Amygdala (tissue), 56 donors: ENCODE results near the gene CIRBP.

Experiments
- DNase-seq, 56 donors: peaks; one replicate each; lab custom pipeline; 2025; lab: John Stamatoyannopoulos, UW

Gene CIRBP

DNA sequence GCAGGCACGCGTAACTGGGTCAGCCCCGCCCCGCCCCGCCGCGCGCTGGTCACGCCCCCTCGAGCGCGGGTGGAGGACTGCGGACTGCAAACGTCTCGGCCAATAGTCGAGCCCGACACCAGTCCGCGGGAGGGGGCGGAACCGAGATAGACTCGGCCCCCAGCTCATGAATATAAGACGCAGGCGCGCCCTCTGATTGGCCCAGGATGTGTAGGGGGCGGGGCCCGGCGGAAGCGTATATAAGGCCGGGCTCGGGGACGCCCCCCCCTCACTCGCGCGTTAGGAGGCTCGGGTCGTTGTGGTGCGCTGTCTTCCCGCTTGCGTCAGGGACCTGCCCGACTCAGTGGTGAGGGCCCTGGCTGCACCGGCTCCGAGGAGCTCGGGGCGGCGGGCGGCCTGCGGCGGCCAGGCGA is at the start of gene CIRBP:
Gene CIRBP (plus strand): TSS at position 268 of the 413 bp plus-strand sequence. CDS start 1,602 bp downstream, outside the sequence.
- DNase-seq = peak; percentile 48 to 100 (median 99)

DNA sequence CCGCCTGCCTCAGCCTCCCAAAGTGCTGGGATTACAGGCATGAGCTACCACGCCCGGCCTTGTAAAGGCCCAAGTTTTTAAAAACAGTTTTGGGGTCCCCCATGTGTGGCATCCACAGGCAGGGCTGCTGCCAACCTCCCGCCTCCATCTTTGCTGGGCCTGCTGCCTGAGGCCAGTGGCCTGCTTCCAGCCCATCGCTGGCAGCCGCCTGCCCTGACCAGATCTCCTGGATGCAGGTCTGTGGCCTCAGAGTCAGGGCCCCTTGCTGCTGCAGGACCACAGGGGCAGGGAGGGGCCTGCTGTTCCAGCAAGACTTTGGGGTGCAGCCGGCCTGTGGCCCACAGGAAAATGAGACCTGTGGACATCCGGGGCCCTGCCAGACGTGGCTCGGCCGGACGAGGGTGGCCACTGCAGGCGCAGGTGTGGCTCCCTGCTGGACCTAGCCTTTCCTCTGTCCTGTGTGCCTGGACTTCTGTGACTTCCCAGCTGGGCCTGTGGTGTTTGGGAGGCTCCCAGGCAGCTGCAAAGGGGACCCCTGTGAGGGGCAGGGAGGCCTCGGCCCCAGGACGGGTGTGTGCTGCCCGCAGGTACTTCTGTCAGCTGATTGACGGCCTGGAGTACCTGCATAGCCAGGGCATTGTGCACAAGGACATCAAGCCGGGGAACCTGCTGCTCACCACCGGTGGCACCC is 49.2 kb upstream of the CIRBP start:
- DNase-seq = no peak

DNA sequence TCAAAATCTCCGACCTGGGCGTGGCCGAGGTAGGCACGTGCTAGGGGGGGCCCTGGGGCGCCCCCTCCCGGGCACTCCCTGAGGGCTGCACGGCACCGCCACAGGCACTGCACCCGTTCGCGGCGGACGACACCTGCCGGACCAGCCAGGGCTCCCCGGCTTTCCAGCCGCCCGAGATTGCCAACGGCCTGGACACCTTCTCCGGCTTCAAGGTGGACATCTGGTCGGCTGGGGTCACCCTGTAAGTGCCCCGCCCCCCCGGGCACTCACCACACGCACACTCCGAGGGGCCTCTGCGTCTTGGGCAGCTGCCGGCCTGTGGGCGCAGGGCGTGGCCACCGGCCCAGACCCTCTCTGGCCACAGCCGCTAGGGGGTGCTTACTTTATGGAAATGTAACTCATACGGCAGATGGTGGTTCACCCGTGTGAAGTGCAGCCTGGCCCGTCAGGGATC is 48.6 kb upstream of the CIRBP start:
- no peak for DNase-seq

DNA sequence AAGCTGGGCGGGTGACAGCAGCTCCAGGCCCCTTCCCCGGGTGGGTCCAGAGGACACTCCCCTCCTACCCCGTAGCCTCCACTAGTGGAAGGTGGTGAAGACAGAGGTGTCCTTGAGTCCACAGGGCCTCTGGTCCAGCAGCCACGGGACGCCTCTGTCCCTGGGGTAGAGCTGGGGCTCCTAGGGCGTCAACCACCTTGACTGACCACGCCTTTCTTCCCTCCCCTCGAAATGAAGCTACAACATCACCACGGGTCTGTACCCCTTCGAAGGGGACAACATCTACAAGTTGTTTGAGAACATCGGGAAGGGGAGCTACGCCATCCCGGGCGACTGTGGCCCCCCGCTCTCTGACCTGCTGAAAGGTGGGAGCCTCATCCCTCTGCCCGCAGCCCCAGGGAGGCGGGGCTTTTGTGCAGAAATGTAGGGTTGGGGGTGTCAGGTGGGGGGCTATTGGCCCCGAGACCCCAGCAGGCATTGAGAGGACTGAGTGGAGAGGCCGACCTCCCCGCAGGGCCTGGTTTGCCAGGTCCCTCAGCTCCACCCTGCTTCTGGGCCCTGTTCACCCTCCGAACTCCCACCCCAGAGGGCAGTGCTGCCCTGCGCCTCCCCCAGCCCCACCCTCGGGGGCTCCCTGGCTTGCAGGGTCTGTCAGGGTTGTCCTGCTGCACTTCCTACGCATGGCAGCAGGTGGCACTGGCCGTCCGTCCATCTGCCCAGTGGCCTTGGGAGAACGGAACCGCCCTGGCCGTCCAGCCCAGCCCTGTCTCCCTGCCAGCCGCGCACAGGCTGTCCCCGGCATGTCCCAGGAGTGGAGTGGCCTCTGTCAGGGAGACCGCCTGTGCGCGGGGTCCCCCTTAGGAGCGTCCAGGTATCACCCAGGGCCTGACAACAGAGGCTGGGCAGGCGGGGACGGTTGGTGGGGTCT is 47.9 kb upstream of the CIRBP start:
- peak in 40 of 56 donors; percentile 18 to 81 (median 52) for DNase-seq

DNA sequence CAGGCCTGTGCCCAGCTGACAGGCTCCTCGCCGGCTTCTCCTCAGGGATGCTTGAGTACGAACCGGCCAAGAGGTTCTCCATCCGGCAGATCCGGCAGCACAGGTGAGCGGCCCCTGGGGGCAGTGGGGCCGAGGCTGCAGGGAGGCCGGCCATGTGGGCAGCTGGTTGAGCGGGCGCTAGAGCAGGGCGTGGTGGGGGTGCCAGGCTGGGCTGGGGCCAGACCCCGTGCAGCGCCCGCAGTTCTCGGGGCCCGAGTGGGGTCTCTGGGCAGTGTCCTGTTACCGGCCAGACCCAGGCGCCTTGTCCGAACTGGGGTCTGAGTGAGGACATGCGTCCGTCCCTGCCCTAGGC is 47.3 kb upstream of the CIRBP start:
- DNase-seq = no peak

DNA sequence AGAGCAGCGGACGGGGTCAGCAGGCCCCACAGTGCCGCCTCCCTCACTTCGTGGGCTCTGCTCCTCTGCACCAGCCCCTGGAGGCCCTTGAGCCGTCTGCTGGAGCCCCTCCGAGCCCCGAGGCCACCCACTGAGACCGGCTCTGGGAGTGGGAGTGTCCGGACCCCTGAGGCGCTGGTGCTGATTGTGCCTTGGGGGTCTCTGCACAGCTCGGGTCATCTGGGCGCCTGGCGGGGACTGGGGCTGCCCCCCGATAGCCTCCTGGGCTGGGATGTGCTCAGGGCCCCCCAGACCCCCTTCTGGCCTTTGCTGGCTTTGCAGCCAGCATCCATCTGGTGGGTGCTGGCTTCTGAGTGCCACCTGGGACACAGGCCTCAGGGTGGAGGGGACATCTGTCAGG is 46.7 kb upstream of the CIRBP start:
- DNase-seq = no peak

DNA sequence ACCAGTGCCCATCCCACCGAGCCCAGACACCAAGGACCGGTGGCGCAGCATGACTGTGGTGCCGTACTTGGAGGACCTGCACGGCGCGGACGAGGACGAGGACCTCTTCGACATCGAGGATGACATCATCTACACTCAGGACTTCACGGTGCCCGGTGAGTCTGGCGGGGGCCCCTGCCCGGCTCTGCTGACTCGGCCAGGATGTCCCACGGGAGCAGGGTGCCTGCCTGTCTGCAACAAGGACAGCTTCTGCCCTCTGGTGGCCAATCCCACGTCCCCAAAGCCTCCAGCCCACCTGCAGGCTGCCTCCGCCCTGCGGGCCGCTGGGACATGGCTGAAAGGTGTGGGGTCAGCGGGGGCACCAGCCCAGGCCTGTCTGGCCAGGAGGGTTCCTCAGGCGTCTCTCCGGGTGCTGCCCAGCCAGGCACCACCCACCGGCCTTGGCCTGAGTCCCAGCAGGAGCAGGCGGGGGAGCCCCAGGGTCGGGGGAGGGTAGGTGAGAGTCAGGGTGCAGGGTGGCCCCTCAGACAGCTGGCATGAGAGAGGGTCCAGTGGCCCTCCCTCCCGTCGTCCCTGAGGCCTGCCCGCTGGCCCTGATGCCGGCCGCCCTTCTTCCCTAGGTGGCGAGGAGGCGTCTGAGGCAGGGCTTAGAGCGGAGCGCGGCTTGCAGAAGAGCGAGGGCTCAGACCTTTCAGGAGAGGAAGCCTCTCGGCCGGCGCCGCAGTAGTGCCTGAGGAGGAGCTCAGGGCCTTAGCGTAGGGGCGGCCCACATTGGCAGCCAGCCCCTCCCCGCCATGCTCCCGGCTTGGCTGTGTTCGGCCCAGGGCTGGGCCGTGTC is 45.9 kb upstream of the CIRBP start:
- DNase-seq = no peak

DNA sequence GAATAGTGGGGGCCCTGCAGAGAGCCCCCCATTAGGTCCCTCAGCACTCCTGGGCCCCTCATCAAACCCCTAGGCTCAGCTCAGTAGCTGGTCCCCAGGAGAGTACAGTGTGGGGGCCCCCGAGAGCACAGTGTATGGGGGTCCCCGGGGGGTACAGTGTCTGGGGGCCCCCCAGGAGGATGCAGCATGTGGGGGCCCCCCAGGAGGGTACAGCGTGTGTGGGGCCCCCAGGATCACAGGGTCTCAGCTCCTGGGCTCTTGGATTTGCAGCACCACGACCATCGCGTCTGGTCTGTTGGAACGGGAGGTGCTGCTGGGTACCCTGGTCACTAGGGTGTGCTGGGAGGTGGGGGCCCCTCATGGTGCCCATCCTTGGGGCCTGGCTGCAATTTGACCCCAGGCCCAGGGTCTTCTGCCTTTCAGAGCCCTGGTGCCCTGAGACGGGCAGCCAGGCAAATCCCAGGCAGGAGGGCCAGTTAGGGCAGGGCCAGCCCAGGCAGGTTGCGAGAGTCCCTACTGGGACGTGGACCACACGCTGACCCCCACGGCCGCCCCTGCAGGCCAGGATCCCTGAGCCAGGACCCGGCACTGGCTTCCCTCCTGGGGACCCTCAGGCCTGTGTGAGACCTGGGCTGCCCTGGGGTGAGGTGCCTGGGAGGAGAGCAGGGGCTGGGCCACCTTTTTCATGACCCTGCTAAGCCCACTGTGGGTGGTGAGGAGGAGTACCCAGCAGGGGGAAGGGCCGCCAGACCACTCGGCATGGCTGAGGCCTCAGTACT is 44.9 kb upstream of the CIRBP start:
- DNase-seq = no peak

DNA sequence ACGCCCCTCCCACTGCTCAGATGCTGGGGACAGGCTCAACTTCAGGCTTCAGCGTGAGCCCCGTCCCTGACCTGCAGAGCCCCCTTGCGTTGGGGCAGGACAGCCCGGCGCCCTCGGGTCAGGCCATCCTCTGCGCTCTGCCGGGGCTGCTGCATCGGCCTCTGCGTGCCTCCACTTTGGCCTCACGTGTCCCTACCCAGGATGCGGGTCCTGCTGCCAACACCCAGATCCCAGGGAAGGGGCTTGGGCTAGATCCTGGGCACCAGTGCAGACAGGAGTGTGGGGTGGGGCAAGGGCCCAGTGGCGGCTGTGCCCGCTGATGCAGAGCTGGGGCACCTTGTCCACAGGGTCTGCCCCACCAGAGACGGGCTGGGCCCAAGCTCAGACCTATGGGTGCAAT is 44.3 kb upstream of the CIRBP start:
- DNase-seq = no peak

DNA sequence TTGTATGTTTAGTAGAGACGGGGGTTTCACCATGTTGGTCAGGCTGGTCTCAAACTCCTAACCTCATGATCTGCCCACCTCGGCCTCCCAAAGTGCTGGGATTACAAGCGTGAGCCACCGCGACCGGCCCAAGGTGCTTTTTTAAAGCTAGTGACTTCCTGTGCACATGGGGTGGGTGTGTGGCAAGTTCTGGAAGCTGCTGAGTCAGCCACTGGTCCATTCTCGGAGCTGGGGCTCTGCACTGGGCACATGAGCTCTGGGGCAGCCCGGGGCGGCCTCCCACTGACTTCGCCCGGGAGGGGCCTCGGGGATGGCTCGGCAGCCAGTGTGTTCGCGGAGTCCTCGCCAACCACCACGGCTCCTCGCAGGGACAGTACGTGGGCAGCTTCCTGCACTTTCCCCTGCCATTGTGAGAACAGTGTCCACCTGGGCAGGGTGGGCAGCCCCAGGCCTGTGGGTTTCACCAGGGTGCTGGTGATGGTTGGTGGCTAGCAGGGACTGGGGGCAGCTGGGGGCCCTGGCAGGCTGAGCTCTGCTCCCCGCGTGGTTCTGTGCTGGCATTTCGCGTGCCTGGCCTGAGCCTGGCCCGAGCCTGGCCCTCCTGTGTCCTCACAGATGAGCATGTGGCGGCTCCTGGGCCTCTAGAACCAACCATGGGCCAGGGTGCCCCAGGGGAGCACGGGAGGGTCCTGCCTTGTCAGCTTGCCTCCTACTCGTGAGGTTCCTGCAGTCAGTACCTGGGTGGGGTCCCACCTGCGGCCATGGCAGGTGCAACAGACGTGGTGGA is 43.5 kb upstream of the CIRBP start:
- DNase-seq = no peak

DNA sequence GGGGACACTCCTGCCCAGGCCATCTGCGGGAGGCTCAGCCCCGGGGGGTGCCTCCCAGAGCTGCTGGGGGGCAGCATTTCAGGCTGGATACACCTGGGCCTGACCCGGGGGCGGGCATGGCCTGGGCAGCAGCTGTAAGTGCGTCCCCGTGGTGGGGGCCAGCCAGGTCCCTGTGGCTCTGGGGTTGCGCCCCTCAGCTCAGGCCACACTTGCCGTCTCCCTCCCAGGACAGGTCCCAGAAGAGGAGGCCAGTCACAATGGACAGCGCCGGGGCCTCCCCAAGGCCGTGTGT is 43.0 kb upstream of the CIRBP start:
- no peak for DNase-seq

DNA sequence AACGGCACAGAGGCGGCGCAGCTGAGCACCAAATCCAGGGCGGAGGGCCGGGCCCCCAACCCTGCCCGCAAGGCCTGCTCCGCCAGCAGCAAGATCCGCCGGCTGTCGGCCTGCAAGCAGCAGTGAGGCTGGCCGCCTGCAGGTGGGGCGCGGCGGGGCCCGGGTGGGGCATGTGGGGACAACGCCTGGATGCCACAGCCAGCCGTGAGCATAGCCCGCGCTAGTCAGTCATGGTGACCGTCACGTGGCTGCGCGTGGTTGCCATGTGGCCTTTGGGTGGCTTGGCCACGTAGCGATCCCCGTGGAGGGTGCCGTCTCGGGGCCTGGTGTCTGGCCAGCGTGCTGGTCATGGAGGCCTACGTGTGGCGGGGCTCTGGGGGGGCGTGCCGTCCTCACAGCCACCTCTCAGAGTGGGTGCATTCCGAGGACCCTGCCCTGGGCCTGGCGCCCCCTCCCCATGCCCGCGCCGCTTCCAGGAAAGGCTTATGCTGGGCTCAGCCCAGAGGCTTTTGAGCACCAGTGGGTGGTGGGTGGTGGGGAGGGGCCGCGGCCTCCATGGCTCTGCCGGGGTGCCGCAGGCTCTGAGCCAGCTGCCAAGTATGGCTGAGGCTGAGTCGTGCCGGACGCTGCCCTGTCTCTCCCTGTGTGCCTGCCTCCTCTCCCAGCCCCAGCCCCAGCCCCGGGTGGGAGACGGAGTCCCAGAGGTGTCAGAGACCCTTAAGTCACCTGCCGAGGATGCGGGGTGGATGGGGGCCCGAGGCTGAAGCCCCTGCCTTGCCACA is 42.4 kb upstream of the CIRBP start:
- DNase-seq = no peak

DNA sequence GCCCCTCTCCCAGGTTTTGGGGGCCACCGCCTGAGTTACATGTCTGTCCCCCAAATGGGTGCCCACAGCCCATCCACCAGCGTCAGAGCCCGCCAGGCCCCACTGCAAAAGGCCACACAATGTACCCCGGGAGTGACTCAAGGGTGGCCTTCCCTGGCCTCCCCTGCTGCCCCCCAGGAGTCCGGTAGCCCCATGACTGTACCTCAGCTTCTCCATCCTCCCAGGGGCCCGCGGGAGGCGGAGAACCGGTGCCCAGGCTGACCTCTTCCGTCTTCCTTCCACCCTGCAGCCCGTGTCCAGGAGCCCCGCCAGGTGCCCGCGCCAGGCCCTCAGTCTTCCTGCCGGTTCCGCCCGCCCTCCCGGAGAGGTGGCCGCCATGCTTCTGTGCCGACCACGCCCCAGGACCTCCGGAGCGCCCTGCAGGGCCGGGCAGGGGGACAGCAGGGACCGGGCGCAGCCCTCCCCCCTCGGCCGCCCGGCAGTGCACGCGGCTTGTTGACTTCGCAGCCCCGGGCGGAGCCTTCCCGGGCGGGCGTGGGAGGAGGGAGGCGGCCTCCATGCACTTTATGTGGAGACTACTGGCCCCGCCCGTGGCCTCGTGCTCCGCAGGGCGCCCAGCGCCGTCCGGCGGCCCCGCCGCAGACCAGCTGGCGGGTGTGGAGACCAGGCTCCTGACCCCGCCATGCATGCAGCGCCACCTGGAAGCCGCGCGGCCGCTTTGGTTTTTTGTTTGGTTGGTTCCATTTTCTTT is 41.7 kb upstream of the CIRBP start:
- peak in 1 of 56 donors; percentile 62 for DNase-seq

DNA sequence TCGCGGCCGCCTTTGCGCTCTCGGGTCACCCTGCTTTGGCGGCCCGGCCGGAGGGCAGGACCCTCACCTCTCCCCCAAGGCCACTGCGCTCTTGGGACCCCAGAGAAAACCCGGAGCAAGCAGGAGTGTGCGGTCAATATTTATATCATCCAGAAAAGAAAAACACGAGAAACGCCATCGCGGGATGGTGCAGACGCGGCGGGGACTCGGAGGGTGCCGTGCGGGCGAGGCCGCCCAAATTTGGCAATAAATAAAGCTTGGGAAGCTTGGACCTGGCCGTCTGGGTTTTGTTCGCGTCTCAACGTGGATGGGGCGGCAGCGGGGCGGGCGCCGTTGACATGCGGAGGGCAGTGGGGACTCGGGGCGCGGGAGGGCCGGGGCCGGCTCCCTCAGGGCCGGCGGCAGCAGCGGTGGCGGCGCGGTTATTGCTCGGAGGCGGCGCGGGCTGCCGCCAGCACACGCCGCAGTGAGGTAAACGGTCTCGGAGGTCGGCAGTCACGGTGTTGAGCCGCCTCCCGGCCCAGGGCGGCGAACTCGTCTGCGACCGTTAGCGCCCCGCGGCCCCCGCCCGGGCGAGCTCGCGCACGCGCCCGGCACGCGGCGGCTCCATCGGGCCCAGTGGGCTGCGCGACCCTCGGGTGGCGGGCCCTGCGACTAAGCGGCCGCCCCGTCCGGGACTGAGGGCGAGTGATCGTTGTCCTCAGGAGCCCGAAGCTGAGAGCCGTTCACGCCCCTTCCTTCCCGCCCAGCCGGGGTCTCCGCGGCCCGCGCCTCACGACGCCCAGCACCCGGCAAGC is 40.8 kb upstream of the CIRBP start:
- DNase-seq = no peak

DNA sequence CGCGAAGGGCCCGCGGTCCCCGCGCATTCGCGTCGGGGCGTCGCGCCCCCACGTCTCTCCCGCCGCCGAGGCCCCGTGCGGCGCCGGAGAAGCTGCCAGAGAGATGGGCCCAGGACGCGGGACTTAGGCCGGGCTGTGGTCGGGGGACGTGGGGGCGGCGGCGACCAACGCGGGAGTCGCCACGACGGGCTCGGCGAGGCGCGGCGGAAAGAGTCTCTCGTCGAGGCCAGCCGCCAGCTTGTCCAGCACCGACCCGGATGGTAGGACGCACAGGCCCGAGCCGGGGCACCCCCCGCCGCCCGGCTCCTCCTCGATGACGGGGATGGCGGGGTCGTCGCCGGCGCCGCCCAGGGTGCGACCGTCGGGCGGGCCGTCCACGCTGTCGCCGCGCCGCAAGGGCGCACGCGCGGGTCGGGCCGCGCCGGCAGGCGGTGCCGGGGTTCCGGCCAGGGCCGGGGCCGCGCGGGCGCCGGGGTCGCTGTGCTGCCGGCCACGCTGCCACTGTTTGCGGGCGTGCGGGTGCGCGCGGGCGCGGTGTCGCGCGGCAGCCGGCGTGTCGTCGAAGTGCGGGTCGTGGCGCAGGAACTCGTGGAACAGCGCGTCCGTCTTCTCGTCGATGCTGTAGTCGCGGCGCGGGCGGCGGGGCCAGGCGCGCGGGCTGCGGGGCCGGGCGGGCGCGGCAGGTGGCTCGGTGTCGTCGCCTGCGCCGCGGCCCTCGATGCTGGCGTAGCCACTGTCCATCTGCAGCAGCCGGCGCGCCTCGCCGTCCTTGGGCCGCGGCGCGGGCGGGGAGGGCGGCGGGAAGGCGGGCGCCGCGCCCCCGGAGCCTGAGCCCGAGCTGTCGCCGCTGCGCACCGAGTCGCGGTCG is 39.8 kb upstream of the CIRBP start:
- no peak for DNase-seq
